Mucosa of stomach (tissue), 1 donor: ENCODE data around the gene GRPEL2.

Experiments
- H3K27me3 ChIP-seq: one replicate; pipeline ENCODE4 v1.7.0; 2013; ENCODE audit warnings: mild to moderate bottlenecking, low read length; ENCODE audit not compliant: control insufficient read depth, insufficient read depth
- H3K36me3 ChIP-seq: one replicate; pipeline ENCODE4 v1.7.0; 2013; ENCODE audit warnings: low read length; ENCODE audit not compliant: control insufficient read depth, insufficient read depth
- H3K4me1 ChIP-seq: one replicate; pipeline ENCODE4 v1.7.0; 2013; ENCODE audit warnings: mild to moderate bottlenecking, low read length; ENCODE audit not compliant: control insufficient read depth, insufficient read depth
- H3K4me3 ChIP-seq: one replicate; pipeline ENCODE4 v1.7.0; 2013; ENCODE audit warnings: low read length
- H3K9ac ChIP-seq: one replicate; pipeline ENCODE4 v1.7.0; 2013; ENCODE audit warnings: mild to moderate bottlenecking, low read length, moderate library complexity
- H3K9me3 ChIP-seq: one replicate; pipeline ENCODE4 v1.7.0; 2013; ENCODE audit warnings: mild to moderate bottlenecking, low read length, moderate library complexity; ENCODE audit not compliant: control insufficient read depth
- donor health status: Pancreatic carcinoma.

Gene GRPEL2

GRCh38 chr5:149345147-149345891, at the start of gene GRPEL2:
TSS of gene GRPEL2 (plus strand) at chr5:149345499. CDS start at chr5:149345540, 41 bp downstream.
- no peaks in the 10 kb centered on the region for H3K27me3 ChIP-seq
- peaks cover 4% of the 10 kb centered on the region for H3K36me3 ChIP-seq

GRCh38 chr5:149297340-149298025, 47.8 kb upstream of the GRPEL2 start:
- Histone ChIP-seq H3K36me3 (no peaks in the 10 kb centered on the region), H3K9ac (no peak overlapping the region), H3K27me3 (no peaks in the 10 kb centered on the region), H3K4me3 (no peak overlapping the region), H3K4me1 (no peaks in the 10 kb centered on the region), H3K9me3 (no peaks in the 10 kb centered on the region)

More at GRCh38 chr5:149345147-149345891, at the start of gene GRPEL2:
- Histone ChIP-seq H3K9me3 (no peaks in the 10 kb centered on the region), H3K4me3 (peak within 1 kb of the TSS; percentile 88), H3K4me1 (no peaks in the 10 kb centered on the region), H3K9ac (peak within 1 kb of the TSS; percentile 69)

GRCh38 chr5:149298163-149298562, 47.1 kb upstream of the GRPEL2 start:
- no peaks in the 10 kb centered on the region for H3K9me3 ChIP-seq
- H3K36me3 ChIP-seq, result no peaks in the 10 kb centered on the region
- no peaks in the 10 kb centered on the region for H3K4me1 ChIP-seq
- no peak overlapping the region for H3K4me3 ChIP-seq
- H3K27me3 ChIP-seq, result no peaks in the 10 kb centered on the region
- H3K9ac ChIP-seq, result no peak overlapping the region

- no peaks in the 10 kb centered on the region for H3K36me3 ChIP-seq
- H3K27me3 ChIP-seq, result no peaks in the 10 kb centered on the region
- H3K9ac ChIP-seq, result no peak overlapping the region
- H3K9me3 ChIP-seq, result no peaks in the 10 kb centered on the region
- H3K4me1 ChIP-seq, result no peaks in the 10 kb centered on the region
- H3K4me3 ChIP-seq, result no peak overlapping the region
Measured at GRCh38 chr5:149298842-149299404, 46.4 kb upstream of the GRPEL2 start.

GRCh38 chr5:149299451-149300054, 45.7 kb upstream of the GRPEL2 start:
- Histone ChIP-seq H3K9ac (no peak overlapping the region), H3K9me3 (no peaks in the 10 kb centered on the region), H3K4me1 (no peaks in the 10 kb centered on the region), H3K36me3 (no peaks in the 10 kb centered on the region), H3K4me3 (no peak overlapping the region), H3K27me3 (peaks cover 5% of the 10 kb centered on the region)

GRCh38 chr5:149300441-149300840, 44.9 kb upstream of the GRPEL2 start:
- Histone ChIP-seq H3K9me3 (no peaks in the 10 kb centered on the region), H3K36me3 (no peaks in the 10 kb centered on the region), H3K9ac (no peak overlapping the region), H3K27me3 (peaks cover 7% of the 10 kb centered on the region), H3K4me3 (no peak overlapping the region), H3K4me1 (no peaks in the 10 kb centered on the region)

- H3K36me3 ChIP-seq, result no peaks in the 10 kb centered on the region
- H3K9ac ChIP-seq, result no peak overlapping the region
- no peaks in the 10 kb centered on the region for H3K4me1 ChIP-seq
- H3K4me3 ChIP-seq, result no peak overlapping the region
- peaks cover 7% of the 10 kb centered on the region for H3K27me3 ChIP-seq
- no peaks in the 10 kb centered on the region for H3K9me3 ChIP-seq
Measured at GRCh38 chr5:149301049-149301743, 44.1 kb upstream of the GRPEL2 start.

GRCh38 chr5:149301744-149302380, 43.4 kb upstream of the GRPEL2 start:
- Histone ChIP-seq H3K27me3 (peaks cover 7% of the 10 kb centered on the region), H3K4me3 (no peak overlapping the region), H3K4me1 (no peaks in the 10 kb centered on the region), H3K9ac (no peak overlapping the region), H3K36me3 (no peaks in the 10 kb centered on the region), H3K9me3 (no peaks in the 10 kb centered on the region)

GRCh38 chr5:149302641-149303040, 42.7 kb upstream of the GRPEL2 start:
- no peaks in the 10 kb centered on the region for H3K36me3 ChIP-seq
- H3K27me3 ChIP-seq, result peaks cover 7% of the 10 kb centered on the region
- no peaks in the 10 kb centered on the region for H3K9me3 ChIP-seq
- no peak overlapping the region for H3K9ac ChIP-seq
- H3K4me3 ChIP-seq, result no peak overlapping the region
- H3K4me1 ChIP-seq, result no peaks in the 10 kb centered on the region

- H3K36me3 ChIP-seq, result no peaks in the 10 kb centered on the region
- no peak overlapping the region for H3K4me3 ChIP-seq
- H3K9ac ChIP-seq, result no peak overlapping the region
- H3K27me3 ChIP-seq, result peaks cover 7% of the 10 kb centered on the region
- H3K9me3 ChIP-seq, result no peaks in the 10 kb centered on the region
- H3K4me1 ChIP-seq, result no peaks in the 10 kb centered on the region
Measured at GRCh38 chr5:149303210-149303609, 42.1 kb upstream of the GRPEL2 start.
